Right renal pelvis (tissue), 4 donors: ENCODE measurements around the gene TMEM198. TPM values are rescaled to one million over a fixed set of nuclear protein-coding genes. Genes with fewer than 3 reads are reported as not detected.

ENCODE experiments used
- DNase-seq, 4 donors: peaks; one replicate each; pipeline ENCODE4 v3.0.0-alpha.2; 2013; ENCODE audit warnings: low read depth in 4 of 4, low spot score in 3 of 4, missing footprints in 1 of 4
- polyA plus RNA-seq, 4 donors: library from polyadenylated mRNA; unstranded; fragments of 120-200 nt; gene quantifications; one replicate each; pipeline ENCODE4 v1.2.1, GENCODE V29; 2013; ENCODE audit not compliant: insufficient read length in 4 of 4

The TMEM198 gene
- polyA plus RNA-seq, 4 donors = 2.0 to 4.0 (median 2.8) TPM

GRCh38 chr2:219574484-219575311 lies 30.9 kb downstream of the TMEM198 start:
- DNase-seq = no peak

- no peak for DNase-seq
These were observed 32.0 kb downstream of the TMEM198 start for GRCh38 chr2:219575566-219576504.

- no peak for DNase-seq
These were observed 32.9 kb downstream of the TMEM198 start for GRCh38 chr2:219576505-219577388.

- no peak for DNase-seq
These were observed 35.2 kb downstream of the TMEM198 start for GRCh38 chr2:219578811-219579613.

- DNase-seq = no peak
These were observed 37.5 kb downstream of the TMEM198 start for GRCh38 chr2:219581346-219581745.

GRCh38 chr2:219591091-219591490 lies 47.3 kb downstream of the TMEM198 start:
- no peak for DNase-seq

- DNase-seq = no peak
These were observed 48.9 kb downstream of the TMEM198 start for GRCh38 chr2:219592736-219593135.

- no peak for DNase-seq
These were observed 49.3 kb downstream of the TMEM198 start for GRCh38 chr2:219593154-219593553.

- peak in 2 of 4 donors; percentile 57 to 58 for DNase-seq
These were observed 51.4 kb downstream of the TMEM198 start for GRCh38 chr2:219595256-219595655.

- DNase-seq = peak in 1 of 4 donors; percentile 25
These were observed 53.2 kb downstream of the TMEM198 start for GRCh38 chr2:219596954-219597551.

GRCh38 chr2:219597552-219598307 lies 53.9 kb downstream of the TMEM198 start, which contains the start of gene STK11IP:
STK11IP (plus strand) TSS chr2:219597857; CDS start chr2:219598120, 263 bp downstream.
- peak; percentile 96 to 98 (median 96) for DNase-seq

GRCh38 chr2:219598308-219599078 lies 54.7 kb downstream of the TMEM198 start:
- no peak for DNase-seq

Other genes with a start within 250 kb of the TMEM198 start
- gene PTPRN, start 234.6 kb upstream of the TMEM198 start, polyA plus RNA-seq = under 1 TPM in 2 of 4 donors, not detected in 2; 0.31 to 0.56 TPM
- gene RESP18, start 211.3 kb upstream of the TMEM198 start, polyA plus RNA-seq = not detected
- 10 to 100 TPM; 54.2 to 67.5 (median 58.2) TPM for gene DNPEP, start 156.1 kb upstream of the TMEM198 start, polyA plus RNA-seq
- 1 to 10 TPM; 5.9 to 6.8 (median 6.6) TPM for gene DES, start 125.7 kb upstream of the TMEM198 start, polyA plus RNA-seq
- gene SPEG, start 109.2 kb upstream of the TMEM198 start, polyA plus RNA-seq = 10 to 100 TPM; 10.3 to 15.2 (median 13.3) TPM
- 10 to 100 TPM; 35.0 to 42.9 (median 36.4) TPM for gene GMPPA, start 45.1 kb upstream of the TMEM198 start, polyA plus RNA-seq
- gene ASIC4, start 29.5 kb upstream of the TMEM198 start, polyA plus RNA-seq = under 1 TPM; 0.07 to 0.18 (median 0.16) TPM
- gene CHPF, start 219 bp upstream of the TMEM198 start, polyA plus RNA-seq = 10 to 100 TPM; 23.8 to 46.3 (median 30.1) TPM
- 100 to 1,000 TPM; 122 to 193 (median 147) TPM for gene OBSL1, start 27.5 kb downstream of the TMEM198 start, polyA plus RNA-seq
- 1 to 10 TPM in 3 of 4 donors, under 1 TPM in 1; 0.51 to 2.0 (median 1.6) TPM for gene INHA, start 28.3 kb downstream of the TMEM198 start, polyA plus RNA-seq
- 10 to 100 TPM; 21.4 to 32.5 (median 24.9) TPM for gene STK11IP, start 53.8 kb downstream of the TMEM198 start, polyA plus RNA-seq
- gene SLC4A3, start 83.6 kb downstream of the TMEM198 start, polyA plus RNA-seq = 10 to 100 TPM in 1 of 4 donors, 1 to 10 TPM in 3; 8.2 to 10.6 (median 9.0) TPM